NCI-H1105 (cell line): ENCODE measurements around the gene VWA8.

Experiments used
- DNase-seq: peaks from one replicate; lab custom pipeline; 2025; lab: John Stamatoyannopoulos, UW

The VWA8 gene

DNA sequence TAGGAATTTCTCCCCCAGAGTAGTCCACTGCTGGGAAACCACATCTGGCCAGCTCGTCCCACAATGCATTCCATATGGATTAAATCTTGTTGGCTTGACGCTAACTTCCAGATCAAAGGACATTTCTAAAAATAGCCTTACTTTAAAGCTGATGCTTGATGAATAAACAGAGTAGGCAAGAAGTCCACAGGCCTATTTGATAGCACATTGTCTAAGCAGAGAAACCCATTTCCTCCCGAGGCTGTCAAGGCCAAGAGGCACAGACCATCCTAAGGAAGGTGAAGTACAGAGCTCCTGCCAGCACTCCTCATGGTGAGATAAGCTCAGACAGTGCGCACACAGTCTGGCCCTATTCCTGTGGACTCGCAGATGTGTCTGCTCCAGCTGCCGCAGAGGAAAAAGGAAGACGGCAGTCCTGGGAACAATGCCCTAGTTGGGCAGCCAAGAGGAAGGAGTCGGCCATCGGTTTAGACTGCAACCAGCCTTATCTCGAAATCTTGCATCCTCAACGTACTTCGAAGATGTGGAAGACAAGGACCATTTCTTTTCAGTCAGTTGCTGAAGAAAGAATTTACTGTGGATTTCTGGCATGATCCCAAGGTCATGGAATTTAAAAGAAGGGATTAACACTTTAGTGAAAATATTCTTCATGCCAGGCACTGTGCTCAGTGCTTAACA, 346.8 kb downstream of the VWA8 start:
- no peak for DNase-seq

DNA sequence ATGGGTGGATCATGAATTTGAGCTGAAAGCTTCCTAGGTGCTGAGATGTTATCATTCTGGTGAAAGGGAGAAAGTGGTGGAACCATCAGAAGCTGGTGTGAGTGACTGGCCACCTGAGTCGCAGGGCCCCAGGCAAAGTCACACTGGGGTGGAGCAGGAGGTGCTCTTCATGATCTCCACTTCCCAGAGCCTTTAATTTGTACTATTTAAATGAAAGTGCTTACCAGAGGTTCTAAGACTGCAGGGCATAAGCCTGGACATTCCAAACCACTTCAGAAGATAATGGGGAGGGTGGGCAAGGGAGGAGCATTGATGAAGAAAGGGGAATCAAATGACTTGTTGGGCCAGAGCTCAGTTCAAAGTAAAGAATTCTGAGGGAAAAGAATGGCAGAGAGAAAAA, 347.4 kb downstream of the VWA8 start:
- no peak for DNase-seq

DNA sequence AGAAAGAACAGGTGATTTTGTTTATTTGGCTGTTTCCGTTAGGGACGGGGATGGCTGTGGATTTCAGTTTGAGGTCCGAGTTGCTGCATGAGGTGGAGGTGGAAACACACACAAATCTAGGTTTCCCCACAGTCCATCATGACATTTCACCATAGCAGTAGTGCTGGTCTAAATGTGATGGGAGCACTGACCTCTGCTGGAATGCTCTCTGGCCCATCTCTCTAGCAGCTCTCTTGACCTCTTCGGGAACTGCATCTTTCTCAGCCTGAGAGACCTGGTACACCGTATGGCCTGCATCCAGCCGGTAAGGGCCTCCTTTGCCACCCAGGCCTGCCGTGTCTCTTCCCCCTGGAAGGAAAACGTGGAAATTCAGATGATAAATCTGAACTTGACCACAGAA, 349.5 kb downstream of the VWA8 start:
- no peak for DNase-seq

DNA sequence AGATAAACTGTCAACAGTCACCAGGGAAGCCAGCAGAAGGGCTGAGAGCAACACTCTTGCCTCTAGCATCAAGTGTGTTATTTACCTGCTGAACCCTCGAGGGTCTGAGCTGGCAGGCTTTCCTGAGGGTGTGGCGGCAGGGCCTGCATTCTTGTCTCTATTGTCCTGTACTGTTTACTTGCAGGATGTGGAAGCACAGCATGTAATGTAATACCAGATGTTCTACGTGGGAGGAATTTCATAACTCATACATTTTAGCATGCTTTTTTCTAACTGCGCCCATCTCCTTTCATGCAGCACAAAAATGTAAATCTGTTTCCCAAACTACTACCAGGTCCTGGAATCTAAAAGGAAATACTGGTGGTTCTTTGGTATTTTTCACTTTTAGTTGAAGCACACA, 350.5 kb downstream of the VWA8 start:
- peak; percentile 28 for DNase-seq

DNA sequence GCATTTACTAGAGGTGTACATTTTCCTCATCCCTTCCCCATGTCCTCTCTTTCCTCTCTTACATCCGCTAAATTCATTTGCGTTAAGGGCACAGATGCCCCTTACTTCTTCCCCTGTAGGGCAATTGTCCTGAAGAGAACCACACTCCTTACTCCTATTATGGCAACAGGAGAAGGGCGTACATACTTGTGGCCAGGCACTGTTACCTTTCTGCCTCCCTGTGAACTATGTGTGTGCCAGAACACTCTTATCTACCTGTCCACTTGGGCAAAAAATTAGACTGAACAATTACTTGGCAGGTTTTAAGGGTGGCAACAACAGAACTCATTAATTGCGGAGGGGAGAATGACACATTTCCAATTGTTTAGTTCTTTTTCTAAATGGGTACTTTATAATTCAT, 351.1 kb downstream of the VWA8 start:
- no peak for DNase-seq

DNA sequence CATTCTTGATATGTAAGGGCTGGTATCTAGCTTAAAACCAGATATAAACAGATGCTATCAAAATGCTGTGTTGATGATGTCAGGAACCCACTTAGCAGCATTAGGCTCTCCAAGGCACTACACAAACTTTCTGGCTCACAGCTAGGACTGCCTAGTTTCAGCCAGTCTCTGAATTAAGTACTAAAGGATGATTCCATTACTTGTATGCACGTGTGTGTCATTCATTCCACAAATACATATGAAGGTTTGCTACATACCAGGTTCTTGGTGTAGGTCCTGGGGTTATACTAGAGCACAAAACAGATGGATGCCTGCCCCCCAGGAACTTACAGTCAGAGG, 352.1 kb downstream of the VWA8 start:
- DNase-seq = no peak

DNA sequence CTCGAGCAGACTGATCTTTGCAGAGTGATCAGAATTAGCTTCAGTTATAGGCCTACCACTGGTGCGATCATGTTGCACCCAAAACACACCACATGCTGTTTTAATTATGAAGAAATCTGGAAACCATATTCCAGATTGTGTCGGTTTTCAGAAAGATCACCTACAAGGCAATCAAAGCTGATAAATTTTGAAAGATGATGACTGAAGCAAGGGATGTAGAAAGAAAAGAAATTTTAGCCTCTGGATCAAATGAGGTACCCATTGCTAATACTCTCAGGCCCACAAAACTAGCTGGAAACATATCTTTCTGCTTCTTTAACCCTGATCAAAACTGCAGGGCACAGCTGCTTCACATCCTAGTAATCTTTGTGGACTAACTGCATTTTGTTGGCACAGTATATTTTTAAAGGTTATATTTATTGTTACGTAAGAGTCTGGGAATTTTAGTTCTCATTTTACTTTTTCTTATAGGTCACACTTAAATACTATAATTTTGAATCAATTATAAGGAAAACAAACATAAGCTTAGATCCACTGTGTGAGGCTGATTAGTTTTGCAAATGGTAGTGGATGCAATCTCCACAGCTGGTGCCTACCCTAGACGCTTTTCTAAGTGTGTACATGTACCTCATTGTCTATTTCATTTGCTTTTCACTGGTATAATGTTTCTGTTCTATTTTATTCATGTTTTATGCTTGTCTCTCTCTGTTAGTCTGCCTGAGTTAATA, 352.6 kb downstream of the VWA8 start:
- DNase-seq = no peak

DNA sequence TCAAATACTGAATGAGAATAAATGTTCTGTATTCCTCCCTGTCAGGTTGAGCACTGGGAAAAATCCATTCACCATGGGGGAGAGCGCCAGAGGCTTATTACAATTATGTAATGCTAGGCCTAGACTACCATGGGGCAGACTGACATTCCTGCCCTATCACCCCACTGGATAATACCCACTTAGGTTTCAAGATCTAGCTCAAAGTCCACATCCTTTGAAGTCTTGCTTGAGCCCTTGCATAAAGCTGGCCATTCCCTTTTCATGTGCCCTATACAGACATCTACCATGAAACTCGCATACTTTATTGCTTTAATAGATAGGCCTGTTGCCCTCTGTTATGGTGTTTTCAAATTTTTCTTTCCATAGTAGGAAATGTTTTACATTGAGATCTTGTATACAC, 354.3 kb downstream of the VWA8 start:
- no peak for DNase-seq

DNA sequence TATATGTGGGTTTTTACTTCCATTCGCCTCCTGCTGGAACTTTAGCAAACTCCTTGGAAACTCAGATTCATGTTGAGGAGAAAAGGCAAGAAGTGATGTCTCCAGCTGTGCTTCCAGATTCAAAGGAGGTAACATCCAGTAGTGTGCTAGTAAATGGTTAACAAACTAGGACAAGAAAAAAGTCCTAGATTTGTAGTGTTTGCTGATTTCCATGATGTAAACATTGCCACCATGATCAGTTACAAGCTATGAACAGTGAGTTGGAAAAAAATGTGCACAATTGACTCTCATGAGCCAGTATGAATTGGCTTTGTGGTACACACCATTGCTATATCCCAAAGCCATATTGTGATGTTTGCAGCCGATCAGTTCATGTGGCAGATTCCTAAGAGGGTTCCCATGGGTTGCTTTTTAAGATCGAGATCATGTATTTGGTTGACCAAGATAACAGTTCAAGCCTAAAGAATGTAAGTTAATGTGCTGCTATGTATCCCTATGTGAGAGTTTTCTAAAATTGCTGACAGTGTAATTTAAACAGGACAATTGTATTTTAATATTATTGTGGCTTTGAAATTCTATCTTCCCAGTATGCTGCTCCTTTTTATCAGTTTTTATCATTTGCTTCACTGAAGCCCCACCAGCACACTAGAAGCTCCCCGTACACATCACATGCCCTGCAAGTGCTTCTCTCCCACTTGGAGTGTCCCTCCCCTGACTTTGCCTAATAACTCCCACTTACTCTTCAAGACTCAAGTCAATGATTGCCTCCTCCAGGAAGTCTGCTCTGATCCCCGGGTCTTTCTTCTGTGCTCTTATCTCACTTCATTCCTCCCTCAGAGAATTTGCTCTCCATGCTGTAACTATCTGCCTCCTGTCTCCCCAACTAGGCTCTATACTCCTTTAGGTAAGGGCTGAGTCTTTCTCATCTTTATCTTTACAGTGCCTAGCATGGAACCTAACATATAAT, 355.3 kb downstream of the VWA8 start:
- DNase-seq = no peak

DNA sequence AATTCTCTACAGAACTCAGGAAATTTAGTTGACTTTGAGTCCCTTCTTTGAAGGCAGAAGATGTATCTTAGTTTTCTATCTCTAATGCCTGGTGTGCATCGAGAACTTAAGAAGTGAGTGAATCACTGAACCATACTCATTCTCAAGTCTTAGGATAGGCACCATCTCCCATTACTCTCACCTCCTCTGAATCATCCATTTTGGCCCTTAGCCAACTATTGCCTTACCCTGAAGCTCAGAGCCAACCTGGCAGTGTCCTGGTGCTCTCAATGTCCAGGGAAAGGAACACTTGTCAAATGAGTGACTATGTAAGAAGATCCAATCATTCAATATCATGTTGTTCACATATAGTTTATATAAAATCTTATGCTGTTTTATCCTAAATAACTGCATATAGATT, 357.0 kb downstream of the VWA8 start:
- no peak for DNase-seq

DNA sequence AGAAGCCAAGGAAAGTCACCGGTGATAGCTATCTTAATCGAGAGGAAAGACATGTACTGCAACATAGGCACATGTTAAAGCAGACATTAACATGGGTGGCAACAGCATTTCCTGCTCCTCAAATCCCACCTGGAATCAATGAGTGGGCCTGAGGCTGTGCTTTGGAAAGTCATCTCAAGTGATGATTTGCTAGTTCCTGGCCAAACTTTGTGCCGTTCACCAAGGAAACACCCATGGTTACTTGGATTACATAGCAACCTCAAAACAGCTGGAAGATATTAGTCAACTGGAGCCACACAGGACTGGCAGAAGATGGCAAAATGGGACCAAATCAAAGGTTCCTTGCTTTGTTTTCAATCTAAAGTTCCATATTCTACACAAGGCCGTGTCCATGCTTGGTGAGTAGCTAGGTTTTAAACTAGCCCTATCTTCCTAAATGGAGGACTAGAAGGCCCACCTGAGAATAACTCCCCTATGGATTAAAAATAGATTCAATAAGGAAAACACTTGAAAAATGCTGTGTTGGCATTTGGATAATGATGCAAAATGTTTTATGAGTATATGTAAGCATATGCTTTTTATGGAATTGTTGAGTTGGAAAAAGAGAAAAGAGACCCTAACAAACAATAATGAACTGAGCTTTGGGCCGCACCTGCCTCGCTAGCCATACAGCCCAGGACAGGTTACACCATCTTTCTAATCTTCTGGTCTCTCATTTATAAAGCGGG, 359.0 kb downstream of the VWA8 start:
- DNase-seq = no peak

DNA sequence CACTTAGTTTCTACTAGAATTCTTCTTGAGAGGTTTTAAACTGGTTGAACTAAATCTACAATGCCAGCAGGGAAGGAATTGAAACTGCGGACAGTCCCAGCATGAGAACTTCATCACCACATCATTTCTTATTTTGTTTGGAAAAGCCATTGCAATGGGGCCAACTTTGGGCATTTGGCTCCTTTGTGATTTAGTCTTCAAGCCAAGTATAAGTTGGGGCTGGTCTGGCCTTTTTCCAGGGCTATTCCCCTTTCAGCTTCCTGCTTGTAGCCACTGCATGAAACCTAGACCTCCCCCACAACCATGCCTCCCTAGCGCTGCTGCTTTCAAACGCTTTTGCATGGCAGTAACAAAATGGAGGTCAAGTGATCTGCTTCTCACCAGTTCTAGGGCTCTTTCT, 361.3 kb downstream of the VWA8 start:
- DNase-seq = no peak

DNA sequence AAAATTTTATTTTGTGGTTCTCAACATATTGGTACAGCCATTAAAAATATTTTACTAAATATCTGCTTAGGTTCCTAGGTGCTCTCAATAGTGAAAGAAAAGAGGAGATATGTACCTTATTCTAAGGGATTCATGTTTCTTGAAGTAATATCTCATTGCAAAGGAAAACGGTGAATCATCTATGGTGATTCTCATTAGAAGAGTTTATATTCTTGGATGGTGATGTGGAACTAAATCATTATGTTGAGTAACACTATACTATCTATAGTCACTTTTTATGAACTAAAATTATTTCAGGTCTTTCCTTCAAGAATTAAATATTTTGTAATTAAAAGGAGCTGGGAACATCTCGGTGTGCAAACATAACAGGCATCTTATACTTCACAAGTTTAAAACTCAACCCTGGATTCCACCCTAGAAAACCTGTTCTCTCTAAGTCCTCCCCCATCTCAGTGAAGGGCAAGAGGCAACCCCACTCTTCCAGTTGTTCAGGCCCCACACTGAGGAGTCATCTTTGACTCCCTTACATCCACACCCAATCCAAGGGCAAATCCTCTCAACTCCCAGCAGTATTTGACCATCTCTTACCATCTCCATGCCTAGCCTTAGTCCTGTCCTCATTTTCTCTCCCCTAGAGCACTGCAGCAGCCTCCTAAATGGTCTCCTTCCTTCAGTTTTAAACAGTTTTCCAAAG, 363.4 kb downstream of the VWA8 start:
- no peak for DNase-seq

DNA sequence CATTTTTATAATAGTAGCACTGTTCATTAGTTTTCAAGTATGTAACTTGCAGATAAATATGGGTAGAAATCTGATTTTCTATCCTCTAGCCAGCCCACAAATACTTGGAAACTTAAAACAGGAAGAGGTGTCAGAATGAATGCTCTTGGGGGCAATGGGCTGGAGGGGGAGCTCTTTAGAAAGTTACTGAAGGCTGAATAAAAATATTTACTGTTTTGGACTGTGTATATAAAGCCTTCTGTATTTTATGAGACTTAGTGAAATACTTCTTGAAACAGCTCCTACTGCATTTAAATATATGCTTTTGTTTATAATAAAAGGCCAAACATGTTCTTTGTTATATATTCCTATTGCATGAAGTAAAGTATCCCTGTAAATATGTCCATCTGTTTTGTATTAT, 364.7 kb downstream of the VWA8 start:
- no peak for DNase-seq

DNA sequence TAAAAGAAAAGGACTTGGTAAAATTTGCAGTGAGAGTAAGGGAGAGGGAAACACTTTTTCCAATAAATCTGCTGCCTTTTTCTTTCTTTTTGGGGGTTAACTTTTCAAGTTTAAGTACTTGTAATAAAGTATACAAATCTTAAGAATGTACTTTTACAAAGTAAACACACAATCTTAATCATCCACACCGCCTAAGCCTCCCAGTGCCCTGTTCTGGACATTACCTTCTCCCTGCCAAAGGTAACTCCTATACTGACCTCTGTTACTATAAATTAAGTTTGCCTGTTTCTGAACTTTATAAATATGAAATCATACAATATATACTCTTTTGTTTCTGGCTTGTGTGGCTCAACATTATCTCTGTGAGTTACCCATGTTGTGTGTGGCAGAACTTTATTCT, 365.6 kb downstream of the VWA8 start:
- DNase-seq = no peak

DNA sequence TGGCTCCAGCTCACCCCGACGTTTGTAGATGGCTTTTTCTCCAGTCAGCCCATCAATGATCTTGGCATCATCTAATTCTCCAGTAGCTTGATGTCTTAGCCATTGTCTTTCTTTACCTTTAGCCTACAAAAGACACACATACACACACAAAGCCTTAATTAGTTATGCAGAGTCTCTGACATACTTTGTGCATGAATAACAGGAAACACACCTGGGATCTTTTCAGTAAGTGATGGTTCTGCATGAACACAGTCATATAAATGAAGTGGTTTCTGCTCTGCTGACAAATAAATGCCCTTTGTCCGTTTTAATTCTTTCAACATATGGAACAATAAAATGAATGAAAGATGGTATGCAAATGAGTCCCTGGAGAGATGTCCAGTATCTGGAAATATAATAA, 370.3 kb downstream of the VWA8 start:
- DNase-seq = no peak

DNA sequence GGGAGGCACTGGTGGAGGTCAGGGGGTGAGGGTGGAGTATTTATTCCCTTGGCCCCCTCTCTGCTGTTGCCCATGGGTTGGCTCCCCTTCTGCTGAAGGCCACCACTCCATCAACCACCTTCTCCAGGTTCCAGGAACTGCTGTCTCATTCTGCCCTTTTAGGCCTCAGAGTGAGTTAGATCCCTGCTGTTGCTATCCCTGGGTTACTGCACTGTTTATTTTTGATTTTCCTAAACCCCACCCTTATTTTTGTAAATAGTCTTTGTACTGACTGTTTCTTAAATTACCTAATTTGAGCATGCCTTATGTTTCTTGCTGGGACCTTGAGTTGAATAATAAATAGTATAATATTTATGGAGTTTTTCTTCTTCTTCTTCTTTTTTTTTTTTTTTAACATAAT, 370.8 kb downstream of the VWA8 start:
- DNase-seq = no peak

DNA sequence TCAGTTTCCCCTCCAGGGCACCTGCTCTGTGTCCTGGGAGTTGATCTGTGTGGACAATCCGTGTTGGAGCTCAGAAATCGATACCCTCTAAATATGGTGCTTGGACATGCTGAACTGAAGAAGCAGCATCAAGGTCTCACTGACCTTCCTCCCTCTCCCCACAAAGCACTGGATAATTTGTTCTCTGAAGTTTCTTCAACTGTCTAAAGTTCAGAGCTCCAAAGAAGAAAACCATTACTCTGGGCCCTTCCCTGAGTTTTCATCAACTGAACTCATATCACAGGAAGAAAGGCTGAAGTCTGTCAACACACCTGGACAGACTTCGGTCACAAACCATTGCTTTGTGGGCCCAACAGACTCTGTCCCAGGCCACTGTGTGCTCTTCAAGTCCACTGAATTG, 371.5 kb downstream of the VWA8 start:
- no peak for DNase-seq

DNA sequence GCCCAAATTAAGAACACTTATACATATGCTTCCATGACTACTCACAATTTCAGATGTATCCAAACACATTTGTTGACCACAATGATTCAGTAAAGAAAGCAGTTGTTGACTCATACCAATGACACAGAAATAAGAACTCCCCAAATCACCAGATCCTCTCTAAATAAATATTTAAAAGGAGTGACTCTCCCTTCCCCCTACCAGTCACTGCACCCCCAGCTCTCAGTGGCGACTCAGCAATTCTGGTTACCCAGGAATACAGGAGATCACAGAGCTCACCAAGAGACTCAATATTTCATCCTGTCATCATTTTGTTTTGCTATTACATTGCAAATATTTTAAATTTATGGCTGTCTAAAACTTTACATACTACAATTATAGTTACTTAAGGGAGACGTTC, 372.0 kb downstream of the VWA8 start:
- DNase-seq = no peak

DNA sequence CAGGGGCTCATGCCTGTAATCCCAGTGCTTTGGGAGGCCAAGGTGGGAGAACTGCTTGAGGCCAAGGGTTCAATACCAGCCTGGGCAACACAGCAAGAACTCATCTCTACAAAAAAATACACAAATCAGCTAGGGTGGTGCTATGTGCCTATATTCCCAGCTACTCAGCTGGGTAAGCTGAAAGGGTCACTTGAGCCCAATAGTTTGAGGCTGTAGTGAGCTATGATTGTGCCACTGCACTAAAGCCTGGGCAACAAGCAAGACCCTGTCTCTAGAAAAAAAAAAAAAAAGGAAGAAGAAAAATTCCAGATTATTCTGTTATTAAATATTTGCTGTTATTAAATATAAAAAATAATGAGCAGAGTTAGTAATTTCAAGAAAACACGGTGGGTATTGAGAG, 372.5 kb downstream of the VWA8 start:
- DNase-seq = no peak

DNA sequence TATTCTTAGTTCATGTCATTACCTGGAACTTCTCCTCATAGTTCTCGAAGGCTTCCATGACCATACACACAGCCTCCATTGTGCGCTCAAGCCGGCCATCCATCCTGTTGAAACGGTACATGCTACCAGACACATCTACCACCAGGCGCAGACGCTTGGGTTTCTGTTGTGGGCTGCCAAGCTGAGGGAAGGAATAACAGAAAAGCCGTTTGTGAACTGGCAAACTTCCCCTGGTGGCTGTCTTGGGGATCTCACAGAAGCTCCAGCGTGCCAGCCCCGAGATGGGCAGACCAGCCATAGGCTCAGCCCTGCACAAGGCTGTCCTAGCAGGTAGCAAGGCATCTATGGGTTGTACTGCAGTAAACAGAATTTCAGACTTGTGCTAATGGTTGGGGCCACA, 373.4 kb downstream of the VWA8 start:
- no peak for DNase-seq

DNA sequence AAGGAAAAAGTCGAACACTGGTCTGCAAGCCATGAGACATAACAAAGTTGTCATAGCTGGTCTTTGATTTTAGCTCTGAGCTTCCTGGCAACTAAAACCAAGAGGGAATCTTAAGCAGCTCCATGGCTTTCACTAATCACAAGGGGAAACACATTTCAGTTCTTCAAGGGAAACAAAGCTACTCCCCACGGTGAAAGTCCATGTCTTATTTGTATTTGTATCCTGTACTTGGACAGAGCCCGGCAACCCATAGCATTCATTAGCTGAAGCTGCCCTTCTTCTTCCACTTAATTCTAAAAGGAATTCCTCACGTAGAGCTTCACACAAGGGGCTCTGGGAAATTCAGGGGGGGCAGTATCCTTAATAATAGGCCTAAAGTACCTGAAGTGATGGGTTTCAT, 374.7 kb downstream of the VWA8 start:
- DNase-seq = no peak
